Measurements from ENCODE around the gene BRF1.

GRCh38 chr14:105210266-105211025 is 90.4 kb downstream of the BRF1 start:
- no peak for TF ChIP-seq GATA3 (IDR thresholded peaks at IDR 0.05; ENCODE audit: low read depth, low read length)
- TF ChIP-seq GATA2 (IDR thresholded peaks at IDR 0.05; ENCODE audit: low read depth, low read length): no peak

Measured in SH-SY5Y (cell line).